TTC549 (cell line): ENCODE measurements around the gene NELL2.
"Not testable (repeated sequence)": the region's sequence is repeated elsewhere in the genome, so short reads cannot be mapped to it uniquely, and the experiment has no call there.

Source experiments
- FAIRE-seq: peaks from 2 replicates; lab custom pipeline; 2012; peaks lifted over from hg19 to GRCh38; lab: Jason Lieb, UNC

The NELL2 gene

GRCh38 chr12:44694017-44694416, 182.1 kb downstream of the NELL2 start:
- no peak for FAIRE-seq

- no peak for FAIRE-seq
Observed at GRCh38 chr12:44689587-44689986, 186.5 kb downstream of the NELL2 start.

- FAIRE-seq, result not testable (repeated sequence)
Observed at GRCh38 chr12:44686821-44687432, 189.2 kb downstream of the NELL2 start.

GRCh38 chr12:44677724-44678123, 198.4 kb downstream of the NELL2 start:
- FAIRE-seq, result no peak

GRCh38 chr12:44674875-44675274, 201.2 kb downstream of the NELL2 start:
- no peak for FAIRE-seq

- no peak for FAIRE-seq
Observed at GRCh38 chr12:44673811-44674210, 202.3 kb downstream of the NELL2 start.

GRCh38 chr12:44672042-44672441, 204.1 kb downstream of the NELL2 start:
- FAIRE-seq, result no peak

- FAIRE-seq, result no peak
Observed at GRCh38 chr12:44668443-44668842, 207.7 kb downstream of the NELL2 start.

GRCh38 chr12:44667461-44667860, 208.7 kb downstream of the NELL2 start:
- no peak for FAIRE-seq

GRCh38 chr12:44663291-44663690, 212.8 kb downstream of the NELL2 start:
- FAIRE-seq, result no peak

GRCh38 chr12:44655846-44656245, 220.3 kb downstream of the NELL2 start:
- no peak for FAIRE-seq

- no peak for FAIRE-seq
Observed at GRCh38 chr12:44654646-44655639, 221.2 kb downstream of the NELL2 start.

- no peak for FAIRE-seq
Observed at GRCh38 chr12:44653861-44654527, 222.1 kb downstream of the NELL2 start.

GRCh38 chr12:44649693-44650092, 226.4 kb downstream of the NELL2 start:
- FAIRE-seq, result no peak

GRCh38 chr12:44647917-44648690, 228.0 kb downstream of the NELL2 start:
- FAIRE-seq, result no peak

GRCh38 chr12:44640427-44641190, 235.5 kb downstream of the NELL2 start:
- FAIRE-seq, result no peak

GRCh38 chr12:44637875-44638274, 238.2 kb downstream of the NELL2 start:
- FAIRE-seq, result no peak

- no peak for FAIRE-seq
Observed at GRCh38 chr12:44628180-44628579, 247.9 kb downstream of the NELL2 start.

GRCh38 chr12:44627387-44628166, 248.5 kb downstream of the NELL2 start:
- no peak for FAIRE-seq

GRCh38 chr12:44626883-44627282, 249.2 kb downstream of the NELL2 start:
- no peak for FAIRE-seq

GRCh38 chr12:44618946-44619345, 257.2 kb downstream of the NELL2 start:
- no peak for FAIRE-seq
